GM19372 (cell line): Measurements from ENCODE around the gene MPP3.
"Not testable (repeated sequence)": the region's sequence is repeated elsewhere in the genome, so short reads cannot be mapped to it uniquely, and the experiment has no call there.

Experiments used
- ATAC-seq: cut with Tn5 transposase; IDR thresholded peaks from one replicate; pipeline ENCODE4 v1.9.1; 2021; ENCODE audit warnings: mild to moderate bottlenecking, low read depth, moderate library complexity; ENCODE audit not compliant: unreplicated experiment

MPP3 gene

GRCh38 chr17:43810226-43810715 is 22.7 kb downstream of the MPP3 start:
- ATAC-seq, result no peak

GRCh38 chr17:43809121-43809520 is 23.8 kb downstream of the MPP3 start:
- no peak for ATAC-seq

- no peak for ATAC-seq
These were observed 24.9 kb downstream of the MPP3 start for GRCh38 chr17:43808076-43808475.

GRCh38 chr17:43805117-43805516 is 27.8 kb downstream of the MPP3 start:
- ATAC-seq, result no peak

- no peak for ATAC-seq
These were observed 29.2 kb downstream of the MPP3 start for GRCh38 chr17:43803758-43804157.

GRCh38 chr17:43801844-43802243 is 31.1 kb downstream of the MPP3 start:
- ATAC-seq, result no peak

- no peak for ATAC-seq
These were observed 32.2 kb downstream of the MPP3 start for GRCh38 chr17:43800736-43801135.

GRCh38 chr17:43799047-43799446 is 33.9 kb downstream of the MPP3 start:
- no peak for ATAC-seq

- not testable (repeated sequence) for ATAC-seq
These were observed 34.9 kb downstream of the MPP3 start for GRCh38 chr17:43798024-43798423.

GRCh38 chr17:43792668-43793067 is 40.3 kb downstream of the MPP3 start:
- ATAC-seq, result not testable (repeated sequence)

- ATAC-seq, result no peak
These were observed 41.4 kb downstream of the MPP3 start for GRCh38 chr17:43791589-43791988.

GRCh38 chr17:43790311-43790940 is 42.5 kb downstream of the MPP3 start:
- no peak for ATAC-seq

- no peak for ATAC-seq
These were observed 43.5 kb downstream of the MPP3 start for GRCh38 chr17:43789482-43789881.

- ATAC-seq, result no peak
These were observed 44.4 kb downstream of the MPP3 start for GRCh38 chr17:43788540-43788939.

GRCh38 chr17:43787728-43788127 is 45.2 kb downstream of the MPP3 start:
- no peak for ATAC-seq

- ATAC-seq, result no peak
These were observed 48.3 kb downstream of the MPP3 start for GRCh38 chr17:43784628-43785101.

GRCh38 chr17:43784068-43784467 is 48.9 kb downstream of the MPP3 start:
- ATAC-seq, result no peak

GRCh38 chr17:43782913-43783680 is 49.8 kb downstream of the MPP3 start:
- no peak for ATAC-seq

GRCh38 chr17:43780135-43780534 is 52.8 kb downstream of the MPP3 start, which contains the start of gene CFAP97D1:
Gene CFAP97D1, plus strand, starts transcription at chr17:43780435. Its CDS starts 28 bp downstream, at chr17:43780463.
- no peak for ATAC-seq

- ATAC-seq, result no peak
These were observed 53.5 kb downstream of the MPP3 start for GRCh38 chr17:43779145-43780125.
